H1 (cell line): ENCODE measurements around the gene GLYR1. TPM values are rescaled to one million over a fixed set of nuclear protein-coding genes. Genes with fewer than 3 reads are reported as not detected.

Experiments
- BCL11A ChIP-seq, 2 experiments: IDR thresholded peaks; one replicate each; pipeline ENCODE4 v1.6.1; 2011; ENCODE audit warnings: low read depth in 2 of 2, low read length in 2 of 2, mild to moderate bottlenecking in 2 of 2
- BRCA1 ChIP-seq: IDR thresholded peaks from 2 replicates; pipeline ENCODE4 v1.6.1; 2012; ENCODE audit warnings: low read depth, low read length, improper control_type of control experiment
- EGR1 ChIP-seq: IDR thresholded peaks from 2 replicates; pipeline ENCODE4 v1.6.1; 2011; ENCODE audit warnings: low read depth, low read length, borderline replicate concordance
- GABPA ChIP-seq: IDR thresholded peaks from 2 replicates; pipeline ENCODE4 v1.6.1; 2011; ENCODE audit warnings: mild to moderate bottlenecking, low read length, moderate library complexity, borderline replicate concordance; ENCODE audit not compliant: insufficient read depth
- KDM4A ChIP-seq: IDR thresholded peaks from one replicate; pipeline ENCODE4 v1.7.1; 2012; ENCODE audit warnings: low read depth, mild to moderate bottlenecking, moderate library complexity, low read length, inconsistent platforms; ENCODE audit not compliant: severe bottlenecking
- RFX5 ChIP-seq: IDR thresholded peaks from 2 replicates; pipeline ENCODE4 v1.6.1; 2011; ENCODE audit warnings: low read depth, low read length, improper control_type of control experiment, borderline replicate concordance
- SP2 ChIP-seq: IDR thresholded peaks from 2 replicates; pipeline ENCODE4 v1.6.1; 2012; ENCODE audit warnings: mild to moderate bottlenecking, low read length, inconsistent platforms
- TCF12 ChIP-seq: IDR thresholded peaks from 2 replicates; pipeline ENCODE4 v1.6.1; 2011; ENCODE audit warnings: low read depth, mild to moderate bottlenecking, low read length
- polyA plus RNA-seq, 7 experiments: library from polyadenylated mRNA; depleted of rRNA in 3 of 7; stranded (reverse) in 5 of 7; unstranded in 2 of 7; fragments of >200 nt in 5 of 7; fragments of 200-250 nt in 2 of 7; gene quantifications; 1 replicate in 5 of 7; 2 replicates in 1 of 7; 4 replicates in 1 of 7; pipeline versions ENCODE4 v1.2.1 to v1.2.3, GENCODE V29; 2011 to 2013; ENCODE audit warnings: missing spikeins in 2 of 7, mixed read lengths in 2 of 7
- total RNA-seq: library from RNA; stranded (reverse); fragmentation: NEBNext Ultra II Directional; extraction: Animal tissue kit (Norgen Biotek cat#: 25700); gene quantifications from 2 replicates; pipeline ENCODE4 v1.2.1, GENCODE V29; 2021
- TF ChIP-seq, protein P1 (sequence below): fragments of 300-600 bp; sonication (generic); IDR thresholded peaks from 2 replicates; pipeline ENCODE4 v1.7.1; 2012; ENCODE audit warnings: low read length, moderate library complexity, mild to moderate bottlenecking, inconsistent platforms; ENCODE audit not compliant: insufficient replicate concordance
- TF ChIP-seq, protein P2 (sequence below), 3 experiments: IDR thresholded peaks; 1 replicate in 2 of 3; 2 replicates in 1 of 3; pipeline versions ENCODE4 v1.5.1 to v1.6.1; 2011; ENCODE audit warnings: low read length in 3 of 3, mild to moderate bottlenecking in 3 of 3, inconsistent platforms in 2 of 3, low read depth in 1 of 3, moderate library complexity in 1 of 3; ENCODE audit not compliant: insufficient read depth in 1 of 3; ENCODE audit errors: control extremely low read depth in 1 of 3

Gene GLYR1
- total and polyA plus RNA-seq, 2 of the 8 experiments (the other 6 are each of a cell fraction or from before 2014, with no cell fraction given): 50.2 to 115 TPM

DNA sequence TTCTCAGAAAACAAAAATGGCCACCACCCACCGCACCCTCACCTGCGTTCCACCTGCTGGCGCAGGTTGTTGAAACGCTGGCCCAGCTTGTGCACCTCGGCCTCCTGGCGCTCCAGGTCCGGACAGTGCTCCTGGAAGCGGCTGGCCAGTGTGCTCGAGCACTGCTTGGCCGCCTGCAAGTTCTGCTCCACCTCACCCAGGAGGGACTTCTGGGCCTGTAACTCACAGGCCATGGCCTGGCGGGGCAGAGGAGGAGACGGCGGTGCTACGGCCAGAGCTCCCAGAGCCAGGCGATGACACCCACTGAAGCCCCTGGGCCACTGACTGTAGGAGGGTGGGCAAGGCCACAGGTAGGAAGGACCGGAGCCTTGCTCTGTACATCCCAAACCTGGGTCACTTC lies 43.6 kb upstream of the GLYR1 start (continued):
- TF ChIP-seq, protein P1, sequence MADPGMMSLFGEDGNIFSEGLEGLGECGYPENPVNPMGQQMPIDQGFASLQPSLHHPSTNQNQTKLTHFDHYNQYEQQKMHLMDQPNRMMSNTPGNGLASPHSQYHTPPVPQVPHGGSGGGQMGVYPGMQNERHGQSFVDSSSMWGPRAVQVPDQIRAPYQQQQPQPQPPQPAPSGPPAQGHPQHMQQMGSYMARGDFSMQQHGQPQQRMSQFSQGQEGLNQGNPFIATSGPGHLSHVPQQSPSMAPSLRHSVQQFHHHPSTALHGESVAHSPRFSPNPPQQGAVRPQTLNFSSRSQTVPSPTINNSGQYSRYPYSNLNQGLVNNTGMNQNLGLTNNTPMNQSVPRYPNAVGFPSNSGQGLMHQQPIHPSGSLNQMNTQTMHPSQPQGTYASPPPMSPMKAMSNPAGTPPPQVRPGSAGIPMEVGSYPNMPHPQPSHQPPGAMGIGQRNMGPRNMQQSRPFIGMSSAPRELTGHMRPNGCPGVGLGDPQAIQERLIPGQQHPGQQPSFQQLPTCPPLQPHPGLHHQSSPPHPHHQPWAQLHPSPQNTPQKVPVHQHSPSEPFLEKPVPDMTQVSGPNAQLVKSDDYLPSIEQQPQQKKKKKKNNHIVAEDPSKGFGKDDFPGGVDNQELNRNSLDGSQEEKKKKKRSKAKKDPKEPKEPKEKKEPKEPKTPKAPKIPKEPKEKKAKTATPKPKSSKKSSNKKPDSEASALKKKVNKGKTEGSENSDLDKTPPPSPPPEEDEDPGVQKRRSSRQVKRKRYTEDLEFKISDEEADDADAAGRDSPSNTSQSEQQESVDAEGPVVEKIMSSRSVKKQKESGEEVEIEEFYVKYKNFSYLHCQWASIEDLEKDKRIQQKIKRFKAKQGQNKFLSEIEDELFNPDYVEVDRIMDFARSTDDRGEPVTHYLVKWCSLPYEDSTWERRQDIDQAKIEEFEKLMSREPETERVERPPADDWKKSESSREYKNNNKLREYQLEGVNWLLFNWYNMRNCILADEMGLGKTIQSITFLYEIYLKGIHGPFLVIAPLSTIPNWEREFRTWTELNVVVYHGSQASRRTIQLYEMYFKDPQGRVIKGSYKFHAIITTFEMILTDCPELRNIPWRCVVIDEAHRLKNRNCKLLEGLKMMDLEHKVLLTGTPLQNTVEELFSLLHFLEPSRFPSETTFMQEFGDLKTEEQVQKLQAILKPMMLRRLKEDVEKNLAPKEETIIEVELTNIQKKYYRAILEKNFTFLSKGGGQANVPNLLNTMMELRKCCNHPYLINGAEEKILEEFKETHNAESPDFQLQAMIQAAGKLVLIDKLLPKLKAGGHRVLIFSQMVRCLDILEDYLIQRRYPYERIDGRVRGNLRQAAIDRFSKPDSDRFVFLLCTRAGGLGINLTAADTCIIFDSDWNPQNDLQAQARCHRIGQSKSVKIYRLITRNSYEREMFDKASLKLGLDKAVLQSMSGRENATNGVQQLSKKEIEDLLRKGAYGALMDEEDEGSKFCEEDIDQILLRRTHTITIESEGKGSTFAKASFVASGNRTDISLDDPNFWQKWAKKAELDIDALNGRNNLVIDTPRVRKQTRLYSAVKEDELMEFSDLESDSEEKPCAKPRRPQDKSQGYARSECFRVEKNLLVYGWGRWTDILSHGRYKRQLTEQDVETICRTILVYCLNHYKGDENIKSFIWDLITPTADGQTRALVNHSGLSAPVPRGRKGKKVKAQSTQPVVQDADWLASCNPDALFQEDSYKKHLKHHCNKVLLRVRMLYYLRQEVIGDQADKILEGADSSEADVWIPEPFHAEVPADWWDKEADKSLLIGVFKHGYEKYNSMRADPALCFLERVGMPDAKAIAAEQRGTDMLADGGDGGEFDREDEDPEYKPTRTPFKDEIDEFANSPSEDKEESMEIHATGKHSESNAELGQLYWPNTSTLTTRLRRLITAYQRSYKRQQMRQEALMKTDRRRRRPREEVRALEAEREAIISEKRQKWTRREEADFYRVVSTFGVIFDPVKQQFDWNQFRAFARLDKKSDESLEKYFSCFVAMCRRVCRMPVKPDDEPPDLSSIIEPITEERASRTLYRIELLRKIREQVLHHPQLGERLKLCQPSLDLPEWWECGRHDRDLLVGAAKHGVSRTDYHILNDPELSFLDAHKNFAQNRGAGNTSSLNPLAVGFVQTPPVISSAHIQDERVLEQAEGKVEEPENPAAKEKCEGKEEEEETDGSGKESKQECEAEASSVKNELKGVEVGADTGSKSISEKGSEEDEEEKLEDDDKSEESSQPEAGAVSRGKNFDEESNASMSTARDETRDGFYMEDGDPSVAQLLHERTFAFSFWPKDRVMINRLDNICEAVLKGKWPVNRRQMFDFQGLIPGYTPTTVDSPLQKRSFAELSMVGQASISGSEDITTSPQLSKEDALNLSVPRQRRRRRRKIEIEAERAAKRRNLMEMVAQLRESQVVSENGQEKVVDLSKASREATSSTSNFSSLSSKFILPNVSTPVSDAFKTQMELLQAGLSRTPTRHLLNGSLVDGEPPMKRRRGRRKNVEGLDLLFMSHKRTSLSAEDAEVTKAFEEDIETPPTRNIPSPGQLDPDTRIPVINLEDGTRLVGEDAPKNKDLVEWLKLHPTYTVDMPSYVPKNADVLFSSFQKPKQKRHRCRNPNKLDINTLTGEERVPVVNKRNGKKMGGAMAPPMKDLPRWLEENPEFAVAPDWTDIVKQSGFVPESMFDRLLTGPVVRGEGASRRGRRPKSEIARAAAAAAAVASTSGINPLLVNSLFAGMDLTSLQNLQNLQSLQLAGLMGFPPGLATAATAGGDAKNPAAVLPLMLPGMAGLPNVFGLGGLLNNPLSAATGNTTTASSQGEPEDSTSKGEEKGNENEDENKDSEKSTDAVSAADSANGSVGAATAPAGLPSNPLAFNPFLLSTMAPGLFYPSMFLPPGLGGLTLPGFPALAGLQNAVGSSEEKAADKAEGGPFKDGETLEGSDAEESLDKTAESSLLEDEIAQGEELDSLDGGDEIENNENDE: no peak
- TF ChIP-seq EGR1: no peak
- no peak for TF ChIP-seq BCL11A (IDR thresholded peaks at IDR 0.05; ENCODE audit: low read depth in 2 of 2, low read length in 2 of 2)
- no peak for TF ChIP-seq SP2
- no peak for TF ChIP-seq TCF12
- no peak for TF ChIP-seq RFX5
- no peak for TF ChIP-seq BRCA1
- no peak for TF ChIP-seq GABPA
- no peak for TF ChIP-seq KDM4A
- TF ChIP-seq, protein P2, sequence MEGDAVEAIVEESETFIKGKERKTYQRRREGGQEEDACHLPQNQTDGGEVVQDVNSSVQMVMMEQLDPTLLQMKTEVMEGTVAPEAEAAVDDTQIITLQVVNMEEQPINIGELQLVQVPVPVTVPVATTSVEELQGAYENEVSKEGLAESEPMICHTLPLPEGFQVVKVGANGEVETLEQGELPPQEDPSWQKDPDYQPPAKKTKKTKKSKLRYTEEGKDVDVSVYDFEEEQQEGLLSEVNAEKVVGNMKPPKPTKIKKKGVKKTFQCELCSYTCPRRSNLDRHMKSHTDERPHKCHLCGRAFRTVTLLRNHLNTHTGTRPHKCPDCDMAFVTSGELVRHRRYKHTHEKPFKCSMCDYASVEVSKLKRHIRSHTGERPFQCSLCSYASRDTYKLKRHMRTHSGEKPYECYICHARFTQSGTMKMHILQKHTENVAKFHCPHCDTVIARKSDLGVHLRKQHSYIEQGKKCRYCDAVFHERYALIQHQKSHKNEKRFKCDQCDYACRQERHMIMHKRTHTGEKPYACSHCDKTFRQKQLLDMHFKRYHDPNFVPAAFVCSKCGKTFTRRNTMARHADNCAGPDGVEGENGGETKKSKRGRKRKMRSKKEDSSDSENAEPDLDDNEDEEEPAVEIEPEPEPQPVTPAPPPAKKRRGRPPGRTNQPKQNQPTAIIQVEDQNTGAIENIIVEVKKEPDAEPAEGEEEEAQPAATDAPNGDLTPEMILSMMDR (IDR thresholded peaks at IDR 0.05; ENCODE audit: control extremely low read depth in 1 of 3, insufficient read depth in 1 of 3, low read depth in 1 of 3, low read length in 3 of 3): no peak
